HCT116 (cell line): ENCODE data around the gene METTL13. TPM values are rescaled to one million over a fixed set of nuclear protein-coding genes. Genes with fewer than 3 reads are reported as not detected.
A peak's percentile ranks its signal among the peaks of the same experiment; 100 is the strongest.

Source experiments
- ATAC-seq: fragments of 200-7000 bp; cut with Tn5 transposase; 2 replicates; pipeline ENCODE4 v1.9.1; 2020; ENCODE audit warnings: mild to moderate bottlenecking, moderate library complexity
- BruUV-seq: library from RNA; stranded (reverse); fragments of 400-500 nt; replicated peaks from 2 replicates; lab custom pipeline; 2021; lab: Mats Ljungman, UMichigan
- CTCF ChIA-PET: fragments of 300-600 bp; sonication (Branson Sonifier 250); formaldehyde crosslinking; loops from one replicate; lab custom pipeline; 2021; ENCODE audit warnings: antibody characterized with exemption; lab: Charles Lee
- POLR2A ChIA-PET: fragments of 300-600, 350-600 bp; sonication (Branson Sonifier 250); formaldehyde crosslinking; loops from one replicate; lab custom pipeline; 2021; ENCODE audit warnings: antibody characterized with exemption; lab: Charles Lee
- RAD21 ChIA-PET, 2 experiments: fragments of 300-600 bp; sonication (Branson Sonifier 250); formaldehyde crosslinking; loops; one replicate each; lab custom pipeline; 2023; ENCODE audit warnings: low total read pairs in 2 of 2; ENCODE audit not compliant: uncharacterized antibody in 2 of 2, unreplicated experiment in 2 of 2, low non-redundant PET in 1 of 2; lab: Charles Lee
- DNase-seq: peaks from one replicate; pipeline ENCODE4 v3.0.0-alpha.2; 2010; ENCODE audit warnings: low read depth, low spot score
- H2AFZ ChIP-seq: fragments of 200-600 bp; shearing (Covaris generic), sonication (generic); 2 replicates; pipeline ENCODE4 v1.6.1; 2017; ENCODE audit warnings: low read depth, mixed run types, mixed read lengths, antibody characterized with exemption, low read length; ENCODE audit not compliant: poor library complexity, severe bottlenecking
- H3K27ac ChIP-seq: 2 replicates; pipeline ENCODE4 v1.5.1; 2012; ENCODE audit warnings: low read depth, low read length
- H3K27me3 ChIP-seq: fragments of 200-600 bp; sonication (generic); 2 replicates; pipeline ENCODE4 v1.6.1; 2016; ENCODE audit warnings: mixed run types, low read length, mixed read lengths; ENCODE audit not compliant: insufficient read depth
- H3K36me3 ChIP-seq, 2 experiments: fragments of 200-500 bp in 1 of 2; fragments of 200-600 bp in 1 of 2; sonication (Bioruptor generic) in 1 of 2; sonication (generic) in 1 of 2; 2 replicates each; pipeline versions ENCODE4 v1.5.1 to v1.6.1; 2014 to 2016; ENCODE audit warnings: low read length in 2 of 2, inconsistent platforms in 1 of 2, mixed read lengths in 1 of 2, mixed run types in 1 of 2; ENCODE audit not compliant: insufficient read depth in 2 of 2, control insufficient read depth in 1 of 2
- H3K4me1 ChIP-seq, 2 experiments: fragments of 200-600 bp in 1 of 2; sonication (generic) in 1 of 2; 2 replicates each; pipeline versions ENCODE4 v1.5.1 to v1.6.1; 2012 to 2017; ENCODE audit warnings: low read length in 2 of 2, inconsistent platforms in 1 of 2, mild to moderate bottlenecking in 1 of 2, mixed read lengths in 1 of 2, mixed run types in 1 of 2, moderate library complexity in 1 of 2; ENCODE audit not compliant: insufficient read depth in 2 of 2, control insufficient read depth in 1 of 2
- H3K4me2 ChIP-seq: fragments of 200-600 bp; sonication (generic); 2 replicates; pipeline ENCODE4 v1.6.1; 2017; ENCODE audit warnings: mixed run types, low read length, mixed read lengths
- H3K4me3 ChIP-seq, 2 experiments: fragments of 200-600 bp in 1 of 2; sonication (generic) in 1 of 2; replicated peaks in 1 of 2; 2 replicates each; pipeline ENCODE4 v1.5.1; 2011 to 2016; ENCODE audit warnings: low read length in 2 of 2, control low read depth in 1 of 2, low read depth in 1 of 2, mild to moderate bottlenecking in 1 of 2, mixed read lengths in 1 of 2, mixed run types in 1 of 2
- H3K79me2 ChIP-seq: fragments of 200-600 bp; sonication (generic); 2 replicates; pipeline ENCODE4 v1.6.1; 2017; ENCODE audit warnings: mild to moderate bottlenecking, mixed run types, low read length, moderate library complexity, mixed read lengths; ENCODE audit not compliant: insufficient read depth
- H3K9ac ChIP-seq: fragments of 200-600 bp; sonication (generic); 2 replicates; pipeline ENCODE4 v1.6.1; 2016; ENCODE audit warnings: low read length, mixed read lengths
- H3K9me2 ChIP-seq: fragments of 200-600 bp; sonication (generic), shearing (Covaris generic); 2 replicates; pipeline ENCODE4 v1.6.1; 2017; ENCODE audit warnings: mixed run types, mild to moderate bottlenecking, moderate library complexity; ENCODE audit not compliant: insufficient read depth
- H3K9me3 ChIP-seq, 2 experiments: fragments of 200-500 bp in 1 of 2; fragments of 200-600 bp in 1 of 2; sonication (Bioruptor generic) in 1 of 2; sonication (generic) in 1 of 2; 2 replicates each; pipeline ENCODE4 v1.6.1; 2014 to 2017; ENCODE audit warnings: low read length in 2 of 2, mixed read lengths in 2 of 2, inconsistent platforms in 1 of 2, low read depth in 1 of 2, mild to moderate bottlenecking in 1 of 2, mixed run types in 1 of 2, moderate library complexity in 1 of 2; ENCODE audit not compliant: control insufficient read depth in 1 of 2, insufficient read depth in 1 of 2
- H4K20me1 ChIP-seq: fragments of 200-600 bp; sonication (generic), shearing (Covaris generic); 2 replicates; pipeline ENCODE4 v1.6.1; 2017; ENCODE audit warnings: mixed run types, mild to moderate bottlenecking, moderate library complexity; ENCODE audit not compliant: insufficient read depth
- ATF3 ChIP-seq: IDR thresholded peaks from 2 replicates; pipeline ENCODE4 v1.6.1; 2012
- CBX3 ChIP-seq: IDR thresholded peaks from 2 replicates; pipeline ENCODE4 v1.6.1; 2012; ENCODE audit warnings: low read depth
- ELF1 ChIP-seq: IDR thresholded peaks from 2 replicates; pipeline ENCODE4 v1.6.1; 2012; ENCODE audit warnings: low read depth, borderline replicate concordance
- EZH2 ChIP-seq: fragments of 200-600 bp; sonication (generic); IDR thresholded peaks from 2 replicates; pipeline ENCODE4 v1.6.1; 2017; ENCODE audit warnings: antibody characterized with exemption, mixed run types
- FOSL1 ChIP-seq: IDR thresholded peaks from 2 replicates; pipeline ENCODE4 v1.6.1; 2012; ENCODE audit warnings: low read depth
- JUND ChIP-seq: IDR thresholded peaks from 2 replicates; pipeline ENCODE4 v1.6.1; 2012
- RAD21 ChIP-seq: IDR thresholded peaks from 2 replicates; pipeline ENCODE4 v1.6.1; 2012; ENCODE audit warnings: low read depth, mild to moderate bottlenecking
- REST ChIP-seq: IDR thresholded peaks from 2 replicates; pipeline ENCODE4 v1.6.1; 2012; ENCODE audit warnings: low read depth
- SIN3A ChIP-seq: IDR thresholded peaks from 2 replicates; pipeline ENCODE4 v1.6.1; 2012; ENCODE audit warnings: low read depth
- SRF ChIP-seq: IDR thresholded peaks from 2 replicates; pipeline ENCODE4 v1.6.1; 2012; ENCODE audit warnings: low read depth
- TCF7L2 ChIP-seq: IDR thresholded peaks from 2 replicates; pipeline ENCODE4 v1.7.0; 2011; ENCODE audit warnings: borderline replicate concordance, inconsistent platforms; ENCODE audit not compliant: insufficient read depth, insufficient read length; ENCODE audit errors: extremely low read depth
- YY1 ChIP-seq: IDR thresholded peaks from 2 replicates; pipeline ENCODE4 v1.6.1; 2011; ENCODE audit warnings: low read length, low read depth, moderate library complexity, mild to moderate bottlenecking; ENCODE audit not compliant: insufficient replicate concordance; ENCODE audit errors: extremely low read depth
- ZBTB33 ChIP-seq: IDR thresholded peaks from 2 replicates; pipeline ENCODE4 v1.6.1; 2011; ENCODE audit warnings: mild to moderate bottlenecking, low read length, moderate library complexity; ENCODE audit not compliant: insufficient replicate concordance; ENCODE audit errors: extremely low read depth
- ZFX ChIP-seq: fragments of 450-650 bp; IDR thresholded peaks from 2 replicates; pipeline ENCODE4 v1.6.1; 2017
- intact Hi-C: fragments of 100-400 bp; cut with micrococcal nuclease; formaldehyde crosslinking; loops from 2 replicates; pipeline ENCODE4 v1.10.0; 2022
- total RNA-seq: library from RNA; stranded (reverse); gene quantifications from one replicate; pipeline ENCODE4 v1.2.1, GENCODE V29; 2021; ENCODE audit not compliant: unreplicated experiment

Gene METTL13
- total RNA-seq, 1 experiment from 2014 or later: 33.9 TPM

- TF ChIP-seq REST: no peak
- no peak for TF ChIP-seq JUND
- no peak for TF ChIP-seq CBX3
- no peak for TF ChIP-seq ELF1
Observed at GRCh38 chr1:171742577-171742922, 38.9 kb upstream of the METTL13 start (continued).

- ChIA-PET CTCF (interaction anchor here (0.8 to 1.1 kb wide), 2 partner anchors 27 to 240 kb away, joined by 3 read pairs; no protein-coding TSS in a partner anchor), POLR2A (interaction anchor here (0.8 kb wide), 1 partner anchor 12 kb away, joined by 3 read pairs; no protein-coding TSS in a partner anchor), RAD21 (no interaction called here)
- Histone ChIP-seq H3K4me2 (peak overlapping the region; percentile 92), H3K36me3 (no peaks in the 10 kb centered on the region), H3K9me2 (no peaks in the 10 kb centered on the region), H2AFZ (peak overlapping the region; percentile 79), H3K27me3 (no peaks in the 10 kb centered on the region), H3K9me3 (no peaks in the 10 kb centered on the region), H3K27ac (peak overlapping the region; percentile 82; the same call in 1 of the 2 replicates), H3K4me1 (peaks cover 4 to 27% of the 10 kb centered on the region in 2 experiments; a peak in 3 of 4 replicates), H3K79me2 (no peaks in the 10 kb centered on the region), H3K9ac (peak overlapping the region; percentile 74), H3K4me3 (peak overlapping the region; percentile 87 to 91), H4K20me1 (no peaks in the 10 kb centered on the region)
- BruUV-seq: no TSS peak
- DNase-seq (no peak), ATAC-seq (no peak)
- intact Hi-C loops: loop anchor here (5.0 kb wide), 1 partner anchor 39 kb away; the partner anchor contains the start of gene METTL13
- TF ChIP-seq ATF3 (no peak), YY1 (no peak), EZH2 (no peak), TCF7L2 (no peak), FOSL1 (no peak), ELF1 (no peak), SRF (no peak), JUND (no peak), SIN3A (no peak), ZFX (no peak), ZBTB33 (no peak), RAD21 (no peak), REST (no peak)
Observed at GRCh38 chr1:171743081-171743870, 38.2 kb upstream of the METTL13 start.
